ENCODE measurements around the gene SLC16A8.

- TF ChIP-seq CTCF (IDR thresholded peaks at IDR 0.05) (no peak), POLR2A (IDR thresholded peaks at IDR 0.05) (no peak)
Measured at GRCh38 chr22:38125751-38126201, 41.8 kb upstream of the SLC16A8 start.
